K562 (cell line): ENCODE measurements around the gene CCDC102B. TPM values are rescaled to one million over a fixed set of nuclear protein-coding genes. Genes with fewer than 3 reads are reported as not detected.

Experiments
- ATAC-seq: fragments of 200-7000 bp; cut with Tn5 transposase; 3 replicates; pipeline ENCODE4 v1.9.1; 2020; ENCODE audit warnings: moderate library complexity
- BruUV-seq: library from RNA; stranded (reverse); fragments of 400-500 nt; replicated peaks from 2 replicates; lab custom pipeline; 2021; lab: Mats Ljungman, UMichigan
- CTCF ChIA-PET: fragments of 300-600 bp; formaldehyde crosslinking; extraction: SDS; loops from one replicate; lab custom pipeline; 2021; ENCODE audit warnings: low intra/inter-chr PET ratio; lab: Yijun Ruan, JAX
- POLR2A ChIA-PET: fragments of 300-600, 350-650 bp; sonication (Branson Sonifier 250); formaldehyde crosslinking; extraction: SDS; loops from one replicate; lab custom pipeline; 2021; ENCODE audit warnings: antibody characterized with exemption, inconsistent platforms; lab: Yijun Ruan, JAX
- DNase-seq, 4 experiments: peaks; one replicate each; pipeline versions ENCODE4 v3.0.0 to v3.0.0-alpha.2; 2011 to 2018; ENCODE audit warnings: low spot score in 3 of 4, mixed read lengths in 3 of 4; ENCODE audit errors: extremely low read depth in 1 of 4
- FAIRE-seq: peaks from 2 replicates; lab custom pipeline; 2011; peaks lifted over from hg19 to GRCh38; lab: Jason Lieb, UNC
- H2AFZ ChIP-seq: 2 replicates; pipeline ENCODE4 v1.6.0; 2011; ENCODE audit warnings: low read depth, low read length, control low read depth, inconsistent platforms
- H3K27ac ChIP-seq: fragments of 200-600 bp; 3 replicates; pipeline ENCODE4 v1.8.0; 2011; ENCODE audit warnings: low read depth, mild to moderate bottlenecking, control low read depth, inconsistent platforms, low read length, moderate library complexity, mixed read lengths; ENCODE audit errors: extremely low read depth
- H3K27me3 ChIP-seq, 2 experiments: fragments of 300-600 bp in 1 of 2; 2 replicates in 1 of 2; 3 replicates in 1 of 2; pipeline versions ENCODE4 v1.6.0 to v1.8.0; 2011; ENCODE audit warnings: inconsistent platforms in 2 of 2, low read length in 2 of 2, mild to moderate bottlenecking in 1 of 2, mixed read lengths in 1 of 2, moderate library complexity in 1 of 2; ENCODE audit not compliant: control insufficient read depth in 2 of 2, insufficient read depth in 2 of 2
- H3K36me3 ChIP-seq: fragments of 300-600 bp; 3 replicates; pipeline ENCODE4 v1.8.0; 2011; ENCODE audit warnings: mild to moderate bottlenecking, low read length, inconsistent platforms; ENCODE audit not compliant: control insufficient read depth, insufficient read depth
- H3K4me1 ChIP-seq, 2 experiments: fragments of 200-600 bp in 1 of 2; replicated peaks in 1 of 2; 2 replicates in 1 of 2; 3 replicates in 1 of 2; pipeline versions ENCODE4 v1.5.1 to v1.8.0; 2011; ENCODE audit warnings: inconsistent platforms in 2 of 2, low read length in 2 of 2, mild to moderate bottlenecking in 1 of 2, mixed read lengths in 1 of 2, moderate library complexity in 1 of 2; ENCODE audit not compliant: control insufficient read depth in 2 of 2, insufficient read depth in 2 of 2
- H3K4me2 ChIP-seq: 2 replicates; pipeline ENCODE4 v1.6.1; 2011; ENCODE audit warnings: low read length, control low read depth, inconsistent platforms, mixed read lengths; ENCODE audit not compliant: insufficient read depth
- H3K4me3 ChIP-seq: fragments of 200-600 bp; sonication (generic), shearing (Covaris generic); 2 replicates; pipeline ENCODE4 v1.5.1; 2016; ENCODE audit warnings: control low read depth, inconsistent platforms
- H3K79me2 ChIP-seq: fragments of 200-600 bp; 3 replicates; pipeline ENCODE4 v1.8.0; 2011; ENCODE audit warnings: low read length, inconsistent platforms; ENCODE audit not compliant: control insufficient read depth, insufficient read depth
- H3K9ac ChIP-seq, 2 experiments: 2 replicates each; pipeline versions ENCODE4 v1.6.0 to v1.6.1; 2011; ENCODE audit warnings: low read depth in 2 of 2, low read length in 2 of 2, control low read depth in 1 of 2, inconsistent platforms in 1 of 2, mild to moderate bottlenecking in 1 of 2, mixed read lengths in 1 of 2; ENCODE audit not compliant: insufficient read depth in 1 of 2
- H3K9me1 ChIP-seq: one replicate; pipeline ENCODE4 v1.6.0; 2011; ENCODE audit warnings: inconsistent platforms, mild to moderate bottlenecking, low read length, moderate library complexity; ENCODE audit not compliant: control insufficient read depth, insufficient read depth
- H3K9me3 ChIP-seq: replicated peaks from 2 replicates; pipeline ENCODE4 v1.5.1; 2011; ENCODE audit warnings: low read depth, low read length, inconsistent platforms; ENCODE audit not compliant: control insufficient read depth, insufficient read depth
- H4K20me1 ChIP-seq: replicated peaks from 2 replicates; pipeline ENCODE4 v1.6.1; 2011; ENCODE audit warnings: low read length, inconsistent platforms, mixed read lengths; ENCODE audit not compliant: control insufficient read depth, insufficient read depth
- ADNP ChIP-seq: fragments of 200-800 bp; sonication (Bioruptor generic); IDR thresholded peaks from 2 replicates; pipeline ENCODE4 v1.6.1; 2016; ENCODE audit warnings: missing genetic modification characterization, missing compliant biosample characterization
- BHLHE40 ChIP-seq: IDR thresholded peaks from 2 replicates; pipeline ENCODE4 v1.6.1; 2011; ENCODE audit warnings: low read length, improper control_type of control experiment
- CEBPG ChIP-seq, 3 experiments: fragments of 200-800 bp in 1 of 3; sonication (Bioruptor generic) in 1 of 3; sonication (generic) in 1 of 3; formaldehyde crosslinking in 1 of 3; IDR thresholded peaks in 2 of 3; conservative IDR thresholded peaks in 1 of 3; 2 replicates each; pipeline versions ENCODE4 v1.6.1 to v1.8.0; 2016 to 2022; ENCODE audit warnings: missing compliant biosample characterization in 2 of 3, missing genetic modification characterization in 2 of 3, mild to moderate bottlenecking in 1 of 3, missing genetic modification reagents in 1 of 3
- CREM ChIP-seq: IDR thresholded peaks from 2 replicates; pipeline ENCODE4 v1.6.1; 2014; ENCODE audit warnings: antibody characterized with exemption, low read depth
- ELF4 ChIP-seq: fragments of 450-650 bp; formaldehyde crosslinking; IDR thresholded peaks from 2 replicates; pipeline ENCODE4 v1.4.0; 2022; ENCODE audit warnings: missing genetic modification characterization
- HMBOX1 ChIP-seq: sonication (generic); IDR thresholded peaks from 2 replicates; pipeline ENCODE4 v1.6.1; 2016
- HMG20A ChIP-seq: fragments of 450-650 bp; formaldehyde crosslinking; conservative IDR thresholded peaks from 2 replicates; pipeline ENCODE4 v1.4.0; 2020; ENCODE audit warnings: mild to moderate bottlenecking, mixed read lengths
- KAT8 ChIP-seq: fragments of 450-650 bp; IDR thresholded peaks from 2 replicates; pipeline ENCODE4 v1.6.1; 2016; ENCODE audit warnings: low read depth, mild to moderate bottlenecking
- MTA1 ChIP-seq: fragments of 450-650 bp; IDR thresholded peaks from 2 replicates; pipeline ENCODE4 v1.6.1; 2017; ENCODE audit warnings: borderline replicate concordance
- NBN ChIP-seq: fragments of 450-650 bp; IDR thresholded peaks from 2 replicates; pipeline ENCODE4 v1.6.1; 2016; ENCODE audit warnings: low read depth, mild to moderate bottlenecking
- POLR2H ChIP-seq: IDR thresholded peaks from 2 replicates; pipeline ENCODE4 v1.6.1; 2016; ENCODE audit warnings: missing genetic modification characterization, low read depth, mild to moderate bottlenecking, control low read depth, missing compliant biosample characterization, moderate library complexity
- POU5F1 ChIP-seq: fragments of 150-350 bp; IDR thresholded peaks from 2 replicates; pipeline ENCODE4 v1.6.1; 2014; ENCODE audit warnings: borderline replicate concordance, low read length, low read depth, mild to moderate bottlenecking; ENCODE audit not compliant: partially characterized antibody
- SAFB2 ChIP-seq: fragments of 200-400 bp; formaldehyde crosslinking; IDR thresholded peaks from 2 replicates; pipeline ENCODE4 v1.6.1; 2018; ENCODE audit warnings: borderline replicate concordance, low read length, low read depth, moderate library complexity; ENCODE audit not compliant: severe bottlenecking
- TBP ChIP-seq: optimal IDR thresholded peaks from 2 replicates; pipeline ENCODE3; 2011; ENCODE audit warnings: low read depth, low read length, improper control_type of control experiment
- TCF7 ChIP-seq: sonication (generic); IDR thresholded peaks from 2 replicates; pipeline ENCODE4 v1.6.1; 2016; ENCODE audit warnings: antibody characterized with exemption, borderline replicate concordance
- WHSC1 ChIP-seq: IDR thresholded peaks from one replicate; pipeline ENCODE4 v1.6.1; 2012; ENCODE audit warnings: low read length, control low read depth, inconsistent platforms
- ZC3H11A ChIP-seq: IDR thresholded peaks from 2 replicates; pipeline ENCODE4 v1.6.1; 2012; ENCODE audit warnings: low read depth, low read length, improper control_type of control experiment
- ZNF12 ChIP-seq: sonication (generic); formaldehyde crosslinking; IDR thresholded peaks from 2 replicates; pipeline ENCODE4 v1.4.0; 2020; ENCODE audit warnings: mild to moderate bottlenecking, missing genetic modification reagents
- ZNF140 ChIP-seq: fragments of 250-450 bp; sonication (Bioruptor Pico); IDR thresholded peaks from 2 replicates; pipeline ENCODE4 v1.8.0; 2021; ENCODE audit warnings: moderate library complexity, mild to moderate bottlenecking, inconsistent platforms
- ZNF143 ChIP-seq: sonication (generic); formaldehyde crosslinking; IDR thresholded peaks from 2 replicates; pipeline ENCODE4 v1.9.0; 2022; ENCODE audit warnings: mild to moderate bottlenecking, missing genetic modification reagents
- WGBS: fragments of 100-300 bp; shearing (Covaris generic); methylation state at CpG from one replicate; pipeline ENCODE4 v1.1.6; 2016; ENCODE audit warnings: low coverage, mixed read lengths; ENCODE audit not compliant: insufficient coverage; ENCODE audit errors: missing lambda C conversion rate; 5-methylcytosine and 5-hydroxymethylcytosine counted together
- in situ Hi-C: fragments of 300-500 bp; cut with MboI; formaldehyde crosslinking; loops from 4 replicates; pipeline ENCODE4 v1.15.0; 2018; ENCODE audit warnings: inconsistent platforms, mixed read lengths
- intact Hi-C: fragments of 100-400 bp; cut with micrococcal nuclease; formaldehyde crosslinking; loops from 2 replicates; pipeline ENCODE4 v1.14.2; 2022
- polyA plus RNA-seq, 8 experiments: library from polyadenylated mRNA; depleted of rRNA in 4 of 8; stranded (reverse) in 5 of 8; unstranded in 3 of 8; fragments of >200 nt; fragmentation: Nextera tagmentation in 2 of 8; fragmentation: Illumina TruSeq in 1 of 8; extraction: Ambion mirVana in 2 of 8; extraction: Trizol in 1 of 8; gene quantifications; 2 replicates each; pipeline versions ENCODE4 v1.2.1 to v1.2.3, GENCODE V29; 2011 to 2014; ENCODE audit warnings: inconsistent platforms in 1 of 8, missing spikeins in 1 of 8
- total RNA-seq, 7 experiments: library from RNA; depleted of rRNA in 6 of 7; stranded (reverse); fragments of >200 nt in 6 of 7; fragmentation: Illumina TruSeq in 2 of 7; extraction: Trizol in 2 of 7; gene quantifications; 2 replicates each; pipeline versions ENCODE4 v1.2.1 to v1.2.3, GENCODE V29; 2011 to 2021; ENCODE audit warnings: low replicate concordance in 1 of 7

Gene CCDC102B
- total and polyA plus RNA-seq, 9 of the 15 experiments (the other 6 are each of a cell fraction or from before 2014, with no cell fraction given) = 0.18 to 1.5 (median 0.73) TPM

GRCh38 chr18:69000366-69000765, 202.5 kb downstream of the CCDC102B start:
- H3K4me2 ChIP-seq = no peak overlapping the region
- no TSS peak for BruUV-seq
- H3K27ac ChIP-seq = no peak overlapping the region
- in situ Hi-C loops = no loop called here
- H3K79me2 ChIP-seq = no peaks in the 10 kb centered on the region
- no peaks in the 10 kb centered on the region for H3K36me3 ChIP-seq
- H3K27me3 ChIP-seq = no peaks in the 10 kb centered on the region
- no peak overlapping the region for H3K9ac ChIP-seq
- TF ChIP-seq SAFB2 = no peak
- TF ChIP-seq HMG20A = no peak
- TF ChIP-seq CEBPG (CRISPR knock-in tag; IDR thresholded peaks at IDR 0.05) = no peak
- TF ChIP-seq CEBPG (tag; conservative IDR thresholded peaks at IDR 0.05 in 1 of 2, IDR thresholded peaks at IDR 0.05 in 1 of 2) = no peak
- no peak for TF ChIP-seq BHLHE40
- TF ChIP-seq CREM = no peak
- no peak for TF ChIP-seq MTA1
- no peak for TF ChIP-seq ELF4 (CRISPR knock-in tag)
- no peak for TF ChIP-seq POU5F1
- TF ChIP-seq ZC3H11A = no peak
- no peak for TF ChIP-seq NBN
- TF ChIP-seq ZNF12 (CRISPR knock-in tag) = no peak
- no peak for TF ChIP-seq ZNF140 (CRISPR knock-in tag)
- no peak for TF ChIP-seq TBP
- TF ChIP-seq TCF7 = no peak
- TF ChIP-seq KAT8 = no peak
- no peak for TF ChIP-seq POLR2H
- TF ChIP-seq HMBOX1 = no peak
- no peak for TF ChIP-seq WHSC1
- no peak for TF ChIP-seq ADNP (tag)
- TF ChIP-seq ZNF143 (CRISPR knock-in tag) = no peak
- DNase-seq = no peak
- H4K20me1 ChIP-seq = no peaks in the 10 kb centered on the region
- intact Hi-C loops = no loop called here
- WGBS = 0% methylated on average over 1 of the region's 1 CpG
- CTCF ChIA-PET = no interaction called here
- H3K9me3 ChIP-seq = no peaks in the 10 kb centered on the region
- POLR2A ChIA-PET = no interaction called here
- ATAC-seq = no peak
- H3K4me1 ChIP-seq = no peaks in the 10 kb centered on the region
- no peak for FAIRE-seq
- H2AFZ ChIP-seq = no peak overlapping the region
- no peaks in the 10 kb centered on the region for H3K9me1 ChIP-seq
- H3K4me3 ChIP-seq = no peak overlapping the region
